Middle frontal gyrus (tissue), 1 donor: ENCODE measurements around the gene DIPK1A.
A peak's percentile ranks its signal among the peaks of the same experiment; 100 is the strongest.

Experiments used
- DNase-seq: peaks from one replicate; pipeline ENCODE4 v3.0.0-alpha.2; 2015; ENCODE audit warnings: low spot score; ENCODE audit errors: extremely low spot score

The DIPK1A gene

DNA sequence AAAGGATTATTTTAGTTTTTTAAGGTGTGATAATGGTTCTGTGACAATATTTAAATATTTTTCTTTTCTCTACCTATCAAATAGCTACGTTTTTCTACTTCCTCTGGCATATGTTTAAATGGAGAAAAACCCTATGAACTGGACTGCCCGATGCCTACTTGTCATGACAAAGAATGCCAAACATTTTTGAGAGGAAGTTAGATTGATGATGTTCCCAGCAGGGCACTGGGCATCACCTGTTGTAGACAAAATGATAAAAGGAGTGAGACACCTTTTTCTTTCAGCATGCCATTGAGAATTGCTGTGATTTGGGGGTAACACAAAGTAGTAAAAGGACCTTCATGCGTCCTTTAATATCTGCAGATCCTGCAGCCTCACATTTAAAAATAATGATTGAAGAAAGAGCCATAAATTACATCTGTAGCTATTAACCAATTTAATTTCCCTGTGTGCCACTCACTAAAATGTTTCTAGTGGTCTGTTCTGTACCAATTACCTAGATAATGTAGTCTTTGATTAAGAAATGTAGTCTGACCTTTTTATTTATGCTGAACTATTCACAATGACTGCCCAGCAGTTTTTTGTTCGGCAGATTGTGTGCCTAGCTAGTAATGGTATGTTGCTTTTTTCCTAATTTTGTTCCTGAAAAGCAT lies 81.8 kb downstream of the DIPK1A start:
- DNase-seq, result no peak

DNA sequence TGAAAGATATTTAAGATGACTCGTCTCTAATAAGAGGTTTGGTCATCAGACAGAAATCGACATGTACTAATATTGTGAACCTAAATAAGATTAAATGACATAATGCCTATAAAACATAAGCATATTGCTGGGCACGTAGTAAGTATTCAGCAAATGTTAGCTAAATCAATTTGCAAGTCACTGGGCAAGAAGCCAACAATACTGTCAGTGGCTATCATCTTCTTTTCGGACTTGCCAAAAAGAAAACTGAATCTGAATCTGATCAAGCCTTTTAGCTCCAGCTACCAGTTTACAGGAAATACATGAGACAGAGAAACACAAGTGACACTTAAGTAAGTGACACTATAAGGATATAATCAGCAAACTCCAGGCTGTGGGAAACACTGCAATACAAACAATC lies 83.5 kb downstream of the DIPK1A start:
- no peak for DNase-seq

DNA sequence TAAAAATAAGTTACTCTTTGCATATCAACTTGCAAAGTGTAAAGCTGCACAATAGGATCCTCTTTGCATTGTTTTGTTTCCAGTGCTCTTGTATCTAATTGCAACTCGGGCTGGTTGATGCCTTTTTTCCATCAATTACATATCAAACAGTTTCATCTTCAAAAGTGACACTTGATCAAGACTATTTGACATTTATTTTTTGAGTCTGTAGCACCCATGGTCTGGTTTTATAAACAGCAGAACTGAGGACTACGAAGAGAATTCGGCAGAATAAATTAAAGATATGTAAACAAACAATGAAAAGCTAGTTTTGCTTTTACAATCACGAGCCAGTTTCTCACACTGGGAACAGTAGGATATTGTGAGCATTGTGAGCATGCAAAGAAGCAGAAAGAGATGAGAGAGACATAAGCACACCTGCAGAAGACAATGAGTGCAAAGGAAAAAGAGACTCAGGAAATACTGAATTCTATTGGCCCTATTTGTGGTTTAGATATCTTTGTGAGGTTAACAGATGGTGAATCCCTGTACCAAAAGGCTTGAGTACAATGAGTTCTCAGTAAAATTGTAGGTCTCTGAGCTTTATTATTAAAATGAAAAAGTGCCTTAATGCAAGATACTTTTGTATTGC lies 84.1 kb downstream of the DIPK1A start:
- DNase-seq, result no peak

DNA sequence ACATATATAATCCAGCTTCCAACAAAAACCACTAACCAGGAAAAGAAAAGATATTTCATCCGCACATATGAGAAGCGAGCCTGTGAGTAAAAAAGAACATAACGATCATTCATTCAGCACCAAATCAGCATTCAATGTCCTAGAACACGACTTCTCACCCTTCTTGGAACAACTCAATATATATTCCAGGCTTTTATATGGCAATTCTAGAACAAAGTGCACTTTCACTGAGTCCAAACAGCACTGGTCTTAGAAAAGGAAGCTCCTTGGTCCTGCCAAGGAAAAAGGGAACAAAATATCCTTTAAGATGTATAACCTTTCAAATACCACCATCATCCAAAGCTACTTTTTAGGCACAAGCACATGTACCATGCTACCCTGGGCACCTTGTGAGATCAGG lies 84.9 kb downstream of the DIPK1A start:
- DNase-seq, result no peak

DNA sequence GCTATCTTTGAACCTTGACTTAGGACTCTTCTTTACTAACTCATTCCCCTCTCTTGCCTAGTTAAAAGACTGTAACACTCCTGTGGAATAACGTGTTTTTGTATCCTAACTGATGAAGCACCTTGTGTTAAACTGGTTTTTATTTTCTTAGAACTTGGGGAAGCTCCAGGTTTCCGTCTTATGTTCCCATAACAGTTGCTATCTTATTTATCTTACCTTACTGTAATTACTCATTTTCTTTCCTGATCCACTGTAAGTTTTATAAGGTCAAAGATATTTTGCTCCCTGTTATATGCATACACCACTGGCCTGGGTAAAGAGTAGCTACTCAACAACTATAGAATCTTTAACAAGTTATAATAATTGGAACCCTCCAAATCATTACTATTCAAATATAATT lies 86.3 kb downstream of the DIPK1A start:
- no peak for DNase-seq

DNA sequence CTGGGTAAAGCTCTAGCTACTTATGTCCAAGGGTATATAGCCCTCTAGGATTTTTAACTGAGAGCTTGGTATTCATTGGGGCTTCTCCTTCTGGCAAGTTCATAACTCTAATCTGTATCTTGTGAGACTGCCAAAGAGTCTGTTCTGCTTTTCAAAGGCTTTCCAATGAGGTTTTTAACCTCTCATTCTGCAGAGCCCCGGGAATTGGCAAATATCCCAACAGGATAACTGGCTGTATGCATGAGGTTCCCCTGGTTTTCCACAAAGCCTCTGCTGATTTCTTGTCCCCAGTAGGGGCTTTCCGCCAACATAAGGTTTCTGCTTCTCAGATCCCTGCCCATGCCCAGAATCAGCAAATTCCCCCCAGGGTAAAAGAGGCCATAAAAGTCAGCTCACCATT lies 88.5 kb downstream of the DIPK1A start:
- no peak for DNase-seq

DNA sequence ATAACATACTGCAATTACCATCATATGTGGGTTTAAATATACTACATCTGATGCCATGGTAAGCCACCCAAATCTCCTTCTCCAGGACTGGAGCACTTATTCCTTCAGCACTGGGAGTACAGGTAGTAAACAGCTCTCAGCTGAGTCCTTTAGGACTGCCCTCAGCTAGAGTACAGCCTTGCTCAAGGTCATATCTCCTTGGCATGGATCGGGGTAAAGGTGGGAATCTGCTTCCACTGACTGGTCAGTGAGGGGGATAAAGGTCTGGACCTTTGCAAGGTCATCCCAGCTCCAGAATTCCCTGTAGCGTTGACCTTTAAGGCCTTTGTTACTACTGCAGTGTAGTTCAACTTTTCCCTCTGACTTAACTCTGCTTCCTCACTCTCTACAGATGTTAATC lies 90.7 kb downstream of the DIPK1A start:
- DNase-seq, result no peak

DNA sequence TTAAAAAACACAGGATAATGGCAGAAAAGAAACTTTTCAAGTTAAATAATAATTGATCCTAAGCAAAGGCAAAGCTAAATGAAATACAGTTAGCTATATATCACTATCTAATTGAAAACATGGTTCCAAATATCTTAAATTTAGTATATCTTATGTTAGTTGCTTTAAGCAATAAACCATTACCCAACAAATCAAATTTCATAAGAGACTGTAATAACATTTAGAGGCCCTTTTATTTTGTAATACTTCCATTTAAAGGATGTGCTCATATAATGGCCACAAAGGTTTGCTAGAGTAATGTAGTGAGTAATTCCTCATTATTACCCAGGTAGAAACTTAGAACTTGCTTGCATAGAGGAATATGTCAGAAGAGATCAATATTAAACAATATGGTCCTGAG lies 97.1 kb downstream of the DIPK1A start:
- DNase-seq, result no peak

DNA sequence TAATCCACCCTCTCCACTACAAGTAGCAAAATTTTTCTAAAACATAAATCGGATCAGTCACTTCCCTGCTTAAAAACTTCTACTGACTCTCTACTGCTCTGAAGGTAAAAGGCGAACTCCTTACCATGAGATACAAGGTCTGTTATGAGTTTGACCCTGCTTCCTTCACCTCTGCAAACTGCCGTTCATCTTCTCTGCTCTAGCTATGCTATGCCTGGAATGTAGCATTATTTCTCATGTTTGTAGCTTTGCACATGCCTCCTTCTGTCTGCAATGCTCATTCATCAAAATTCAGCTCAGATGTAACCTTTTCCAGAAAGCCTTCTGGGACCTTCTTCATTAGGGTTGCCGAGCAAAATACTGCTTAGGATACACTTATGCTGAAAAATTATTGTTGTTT lies 98.7 kb downstream of the DIPK1A start:
- no peak for DNase-seq

DNA sequence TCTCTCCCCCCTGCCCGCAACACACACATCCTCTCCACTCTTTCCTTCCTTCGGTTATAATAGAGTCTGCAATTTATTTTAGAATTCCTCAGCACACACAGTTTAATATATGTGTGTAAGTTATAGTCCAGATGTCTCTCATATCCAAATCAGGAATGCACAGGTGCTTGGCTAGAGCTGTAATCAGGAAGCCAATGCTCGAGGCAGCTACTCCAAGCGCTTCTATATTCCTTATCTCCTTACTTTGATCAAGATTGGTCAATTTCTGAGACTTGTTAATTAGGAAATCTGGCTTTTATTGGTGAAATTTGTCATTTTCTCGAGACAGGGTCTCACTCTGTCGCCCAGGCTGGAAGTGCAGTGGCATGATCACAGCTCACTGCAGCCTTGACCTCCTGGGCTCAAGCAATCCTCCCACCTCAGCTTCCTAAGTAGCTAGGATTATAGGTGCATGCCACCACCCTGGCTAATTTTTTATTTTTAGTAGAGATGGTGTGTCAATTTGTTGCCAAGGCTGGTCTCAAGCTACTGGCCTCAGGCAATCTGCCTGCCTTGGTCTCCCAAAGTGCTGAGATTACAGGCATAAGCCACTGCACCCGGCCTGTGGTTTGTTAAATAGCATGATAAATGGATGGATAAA lies 101.7 kb downstream of the DIPK1A start:
- no peak for DNase-seq

DNA sequence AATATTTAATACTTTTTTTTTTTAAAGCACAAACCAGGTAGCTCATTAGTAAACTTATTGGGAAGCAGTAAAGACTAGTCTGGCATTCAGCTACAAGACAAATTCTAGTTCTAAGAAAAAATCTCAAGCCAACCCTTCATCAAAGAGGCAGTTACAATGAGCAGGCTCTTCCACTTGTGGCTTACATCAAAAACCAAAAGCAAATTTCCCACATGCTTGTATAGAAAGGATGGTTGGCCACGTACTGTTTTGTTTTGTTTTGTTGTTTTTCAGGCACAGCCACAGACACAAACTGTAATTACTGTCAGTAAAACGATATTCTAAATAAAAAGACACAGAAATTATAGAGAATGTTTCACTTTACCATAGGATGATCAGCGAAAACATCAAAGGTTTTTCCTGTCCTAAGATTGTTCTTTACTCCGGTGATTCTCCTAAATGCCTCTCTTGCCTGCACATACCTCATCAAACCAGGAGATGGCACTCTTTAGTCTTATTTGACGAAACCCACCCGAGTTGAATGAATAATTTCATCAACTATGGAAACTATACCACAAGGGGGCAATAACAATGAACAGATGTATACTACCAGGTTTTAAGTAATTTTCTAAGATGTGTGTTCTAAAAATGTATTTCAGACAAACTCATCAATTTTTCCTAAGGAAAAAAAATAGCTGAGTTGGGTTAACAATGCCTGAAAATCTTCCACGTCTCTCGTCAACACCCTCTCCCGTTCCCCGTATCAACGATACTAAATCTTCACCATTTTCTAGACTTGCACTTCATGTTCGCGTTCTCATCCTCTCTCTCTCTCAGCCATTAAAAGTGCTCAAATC lies 102.5 kb downstream of the DIPK1A start:
- peak; percentile 85 for DNase-seq

DNA sequence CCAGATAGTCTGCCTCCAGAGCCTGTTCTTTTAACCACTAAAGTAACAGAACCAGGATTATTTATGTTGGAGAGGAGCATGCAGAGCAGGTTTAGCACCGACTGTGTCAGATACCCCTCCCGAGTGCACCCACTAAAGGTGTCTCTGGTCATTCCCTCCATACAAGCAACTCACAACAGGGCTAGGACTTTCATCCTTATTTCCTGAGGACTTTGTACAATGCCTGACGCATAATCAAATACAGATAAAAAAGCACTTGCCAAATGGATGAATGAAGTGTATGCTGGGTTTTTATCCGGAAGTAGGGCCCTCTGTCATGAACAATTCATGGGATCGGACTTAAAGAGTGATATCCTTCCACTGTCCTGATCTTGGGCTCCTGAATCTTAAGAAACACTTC lies 103.4 kb downstream of the DIPK1A start:
- no peak for DNase-seq

DNA sequence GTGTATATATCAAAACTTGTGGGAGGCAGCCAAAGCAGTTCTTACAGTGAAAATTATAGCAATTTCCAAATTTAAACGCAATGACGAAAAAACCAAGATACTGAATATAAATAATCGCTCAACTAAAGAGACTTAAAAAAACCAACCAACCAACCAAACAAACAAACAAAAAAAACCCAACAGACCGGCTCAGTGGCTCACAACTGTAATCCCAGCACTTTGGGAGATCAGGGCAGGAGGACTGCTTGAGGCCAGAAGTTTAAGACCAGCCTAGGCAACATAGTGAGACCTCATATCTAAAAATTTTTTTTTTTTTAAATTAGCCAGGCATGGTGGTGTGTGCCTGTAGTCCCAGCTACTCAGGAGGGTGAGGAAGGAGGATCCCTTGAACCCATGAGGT lies 106.0 kb downstream of the DIPK1A start:
- DNase-seq, result no peak

DNA sequence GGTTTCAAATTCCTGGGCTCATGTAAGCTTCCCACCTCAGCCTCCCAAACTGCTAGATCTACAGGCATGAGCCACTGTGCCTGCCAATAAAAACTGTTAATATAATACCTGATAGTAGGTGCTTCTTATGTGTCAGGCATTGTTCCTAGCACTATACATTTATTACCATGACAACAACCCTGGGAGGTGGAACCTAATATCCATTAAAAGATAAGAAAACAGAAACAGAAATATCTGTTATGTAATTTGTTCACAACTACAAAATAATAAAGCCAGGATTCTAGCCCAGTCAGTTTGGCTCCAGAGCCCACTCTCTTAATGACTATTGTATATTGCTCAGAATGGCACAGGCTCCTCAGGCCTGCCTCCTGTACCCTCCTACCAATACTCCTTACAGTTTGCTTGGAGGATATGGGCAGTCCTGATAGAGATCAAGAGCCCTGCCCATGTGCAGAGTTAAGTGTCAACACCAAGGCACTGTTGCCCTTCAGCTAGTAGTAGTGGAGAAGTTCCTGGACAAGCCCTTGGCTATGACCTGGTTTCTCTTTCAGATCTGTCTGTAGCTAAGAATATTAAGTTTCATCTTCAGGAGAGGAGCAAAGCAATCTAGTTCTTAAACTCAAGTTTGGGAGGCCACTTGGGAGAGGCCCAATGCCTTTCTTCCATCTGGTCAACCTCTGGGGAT lies 107.0 kb downstream of the DIPK1A start:
- DNase-seq, result no peak

DNA sequence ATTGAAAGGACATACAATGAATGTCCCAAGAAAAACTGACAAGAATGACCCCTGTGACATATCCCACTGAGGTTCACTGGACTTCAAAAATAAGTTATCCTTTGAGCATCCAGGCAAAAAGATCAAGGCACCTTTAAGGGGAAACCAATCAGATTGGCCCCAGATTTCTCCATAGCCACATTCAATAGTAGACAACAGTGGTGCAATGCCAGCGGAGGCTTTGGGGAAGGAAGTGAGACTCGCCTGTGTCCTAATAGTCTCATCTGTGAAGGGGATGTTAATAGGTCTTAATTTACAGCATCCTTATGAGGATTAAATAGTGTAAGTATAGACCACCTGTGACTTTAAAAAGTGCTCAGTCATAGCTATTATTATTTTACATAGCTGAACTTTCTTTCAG lies 108.0 kb downstream of the DIPK1A start:
- DNase-seq, result no peak

DNA sequence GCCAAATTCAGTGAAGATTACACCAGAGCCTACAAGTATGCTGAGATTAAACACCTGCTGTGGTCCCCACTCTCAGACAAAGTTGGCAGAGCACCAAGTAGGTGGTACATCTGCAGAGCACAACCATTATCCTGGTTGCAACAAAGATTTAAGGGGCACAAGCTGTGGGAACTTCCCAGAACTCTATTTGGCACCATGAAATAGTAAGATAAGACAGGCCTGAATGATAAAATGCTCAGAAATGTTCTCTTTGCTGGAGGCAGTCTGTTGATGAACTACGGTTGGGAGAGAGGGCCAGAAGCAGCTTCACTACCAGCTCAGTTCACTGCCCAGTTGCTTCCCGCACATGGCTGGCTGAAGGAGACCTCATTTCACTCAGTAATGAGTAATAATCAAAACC lies 109.5 kb downstream of the DIPK1A start:
- DNase-seq, result no peak

DNA sequence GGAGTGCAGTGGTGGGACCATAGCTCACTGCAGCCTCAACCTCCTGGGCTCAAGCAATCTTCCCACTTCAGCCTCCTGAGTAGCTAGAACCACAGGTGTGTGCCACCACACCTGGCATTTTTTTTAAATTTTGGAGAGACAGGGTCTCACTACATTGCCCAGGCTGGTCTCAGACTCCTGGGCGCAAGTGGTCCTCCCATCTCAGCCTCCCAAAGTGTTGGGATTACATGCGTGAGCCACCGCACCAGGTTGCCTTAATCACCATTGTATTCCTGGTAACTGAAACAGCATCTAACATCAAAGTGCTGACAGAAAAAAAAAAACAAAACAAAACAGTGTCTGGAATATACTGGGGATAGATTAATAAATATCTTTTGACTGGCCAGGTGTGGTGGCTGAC lies 111.2 kb downstream of the DIPK1A start:
- no peak for DNase-seq

DNA sequence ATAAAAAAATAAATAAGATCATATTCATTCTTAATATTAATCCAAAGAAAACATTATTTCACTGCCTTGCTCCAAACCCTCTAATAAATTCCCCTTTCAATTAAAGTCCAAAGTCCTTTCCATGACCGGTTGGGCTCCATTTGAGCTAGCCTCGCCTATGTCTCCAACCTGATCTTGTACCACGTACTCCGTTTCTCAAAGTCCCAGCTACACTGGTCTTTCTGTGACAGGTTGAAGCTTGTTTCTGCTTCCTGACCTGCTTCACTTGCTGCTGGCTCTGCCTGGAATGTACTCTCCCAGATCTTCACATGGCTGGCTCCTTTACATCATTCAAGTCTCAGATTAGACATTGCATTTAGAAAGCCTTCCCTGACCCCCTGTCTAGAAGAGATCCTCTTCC lies 113.1 kb downstream of the DIPK1A start:
- DNase-seq, result no peak

DNA sequence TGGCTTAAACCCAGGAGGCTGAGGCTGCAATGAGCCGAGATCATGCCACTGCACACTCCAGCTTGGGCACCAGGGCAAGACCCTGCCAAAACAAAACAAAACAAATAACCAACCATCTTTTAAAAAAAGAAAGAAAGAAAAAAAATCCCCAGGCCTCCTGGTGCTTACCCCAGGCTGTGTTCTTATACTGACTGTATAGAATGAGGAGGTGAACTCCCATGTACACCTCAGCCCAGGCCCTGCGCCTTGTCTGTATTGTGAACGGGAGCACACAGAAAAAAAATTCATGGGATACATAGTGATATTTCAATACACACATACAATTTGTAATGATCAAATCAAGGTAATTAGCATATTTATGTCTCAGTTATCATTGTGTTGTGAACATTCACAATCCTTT lies 115.4 kb downstream of the DIPK1A start:
- no peak for DNase-seq

DNA sequence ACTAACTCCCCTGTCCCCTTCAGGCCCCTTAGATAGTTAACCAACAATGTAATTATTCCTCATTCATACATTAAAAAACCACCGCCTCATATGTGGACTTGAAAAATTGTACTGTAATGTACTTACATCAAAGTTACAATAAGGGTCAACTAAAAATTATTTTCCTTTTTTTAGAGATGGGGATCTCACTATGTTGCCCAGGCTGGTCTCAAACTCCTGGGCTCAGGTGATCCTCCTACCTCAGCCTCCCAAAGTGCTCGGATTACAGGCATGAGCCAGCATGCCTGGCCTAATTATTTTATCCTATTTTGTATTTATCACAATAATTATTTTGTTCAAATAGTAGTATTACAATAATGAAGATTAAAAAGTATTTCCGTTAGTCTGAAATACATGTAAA lies 116.8 kb downstream of the DIPK1A start:
- DNase-seq, result no peak
